SU-DHL-6 (cell line): ENCODE measurements around the gene TRUB1.

Experiments
- H2AFZ ChIP-seq: fragments of 200-600 bp; sonication (generic); 2 replicates; pipeline ENCODE4 v1.6.1; 2014; ENCODE audit warnings: low read depth, mild to moderate bottlenecking, moderate library complexity, mixed read lengths, antibody characterized with exemption, low read length; ENCODE audit not compliant: severe bottlenecking
- H3F3A ChIP-seq: fragments of 200-600 bp; shearing (Covaris generic); 2 replicates; pipeline ENCODE4 v1.6.0; 2016; ENCODE audit warnings: antibody characterized with exemption, mild to moderate bottlenecking; ENCODE audit not compliant: insufficient read depth
- H3K27ac ChIP-seq: fragments of 200-600 bp; sonication (generic); 2 replicates; pipeline ENCODE4 v1.5.1; 2016; ENCODE audit warnings: low read depth, mild to moderate bottlenecking, low read length, moderate library complexity, mixed read lengths
- H3K27me3 ChIP-seq: fragments of 200-600 bp; sonication (generic), shearing (Covaris generic); 2 replicates; pipeline ENCODE4 v1.6.0; 2014; ENCODE audit warnings: mild to moderate bottlenecking, low read length
- H3K36me3 ChIP-seq: fragments of 200-600 bp; sonication (generic); 2 replicates; pipeline ENCODE4 v1.6.1; 2014; ENCODE audit warnings: mild to moderate bottlenecking, low read length, mixed read lengths
- H3K4me2 ChIP-seq: fragments of 300-600, 200-600 bp; shearing (Covaris generic), sonication (generic); 2 replicates; pipeline ENCODE4 v1.6.0; 2014; ENCODE audit warnings: low read length, low read depth, mild to moderate bottlenecking; ENCODE audit not compliant: poor library complexity, severe bottlenecking
- H3K4me3 ChIP-seq: fragments of 200-600 bp; sonication (generic); 2 replicates; pipeline ENCODE4 v1.5.1; 2014; ENCODE audit warnings: antibody characterized with exemption, low read length, mild to moderate bottlenecking, mixed read lengths; ENCODE audit not compliant: insufficient read depth, poor library complexity, severe bottlenecking
- H3K79me2 ChIP-seq: fragments of 200-600 bp; sonication (generic); 2 replicates; pipeline ENCODE4 v1.6.1; 2014; ENCODE audit warnings: mild to moderate bottlenecking, low read length, moderate library complexity; ENCODE audit not compliant: insufficient read depth
- H3K9ac ChIP-seq: fragments of 200-600 bp; sonication (generic); 2 replicates; pipeline ENCODE4 v1.7.0; 2014; ENCODE audit warnings: mild to moderate bottlenecking, low read length
- H3K9me2 ChIP-seq: fragments of 200-600 bp; sonication (generic); replicated peaks from 2 replicates; pipeline ENCODE4 v1.6.1; 2014; ENCODE audit warnings: low read length; ENCODE audit not compliant: insufficient read depth
- H3K9me3 ChIP-seq: fragments of 200-600 bp; sonication (generic); 2 replicates; pipeline ENCODE4 v1.6.1; 2014; ENCODE audit warnings: low read length, mixed read lengths; ENCODE audit not compliant: insufficient read depth
- H4K20me1 ChIP-seq: fragments of 200-600 bp; sonication (generic); 2 replicates; pipeline ENCODE4 v1.6.1; 2014; ENCODE audit warnings: low read depth, mild to moderate bottlenecking, antibody characterized with exemption, low read length, moderate library complexity, mixed read lengths
- EZH2phosphoT487 ChIP-seq: fragments of 200-600 bp; sonication (generic), shearing (Covaris generic); conservative IDR thresholded peaks from 2 replicates; pipeline ENCODE4 v1.6.1; 2018; ENCODE audit warnings: mild to moderate bottlenecking, antibody characterized with exemption, low read length, moderate library complexity, mixed read lengths
- TF ChIP-seq, protein P1 (sequence below): fragments of 200-600 bp; sonication (generic); IDR thresholded peaks from one replicate; pipeline ENCODE4 v1.5.1; 2017; ENCODE audit warnings: antibody characterized with exemption, mild to moderate bottlenecking, low read length, moderate library complexity; ENCODE audit not compliant: insufficient read depth, poor library complexity, severe bottlenecking

Gene TRUB1

DNA sequence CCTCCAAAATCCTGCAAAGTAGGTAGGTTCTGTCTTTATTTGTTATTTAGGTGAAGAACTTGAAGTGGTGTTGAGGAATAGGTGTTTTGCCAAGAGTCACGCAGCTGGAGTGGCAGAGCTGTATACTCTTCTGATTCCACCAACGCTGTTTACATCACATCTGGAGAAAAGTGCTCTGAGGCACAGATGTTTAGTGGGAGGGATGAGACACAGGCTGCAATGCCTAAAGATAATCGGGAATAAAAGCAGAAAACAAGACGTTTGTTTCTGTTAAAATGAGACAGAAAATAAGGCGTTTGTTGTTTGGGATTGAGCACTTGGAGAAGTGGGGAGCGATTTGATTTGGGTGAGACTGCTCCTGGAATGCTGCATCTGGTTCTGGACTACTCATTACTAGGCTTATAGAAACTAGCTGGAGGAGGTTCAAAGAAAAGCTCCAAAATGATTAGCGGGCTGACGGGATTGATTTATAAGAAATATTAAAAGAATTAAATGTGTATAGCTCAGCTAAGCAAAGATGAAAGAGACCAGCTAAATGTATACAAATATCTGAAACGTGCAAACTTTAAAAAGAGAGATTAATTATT lies 54.3 kb downstream of the TRUB1 start:
- Histone ChIP-seq H3K79me2 (no peaks in the 10 kb centered on the region), H3K27me3 (no peaks in the 10 kb centered on the region), H2AFZ (no peak overlapping the region), H3F3A (no peaks in the 10 kb centered on the region), H3K4me3 (no peak overlapping the region), H3K9me2 (no peaks in the 10 kb centered on the region), H3K27ac (no peak overlapping the region), H3K9ac (no peak overlapping the region), H4K20me1 (no peaks in the 10 kb centered on the region), H3K4me2 (no peak overlapping the region), H3K9me3 (no peaks in the 10 kb centered on the region), H3K36me3 (no peaks in the 10 kb centered on the region)
- no peak for TF ChIP-seq EZH2phosphoT487
- TF ChIP-seq, protein P1, sequence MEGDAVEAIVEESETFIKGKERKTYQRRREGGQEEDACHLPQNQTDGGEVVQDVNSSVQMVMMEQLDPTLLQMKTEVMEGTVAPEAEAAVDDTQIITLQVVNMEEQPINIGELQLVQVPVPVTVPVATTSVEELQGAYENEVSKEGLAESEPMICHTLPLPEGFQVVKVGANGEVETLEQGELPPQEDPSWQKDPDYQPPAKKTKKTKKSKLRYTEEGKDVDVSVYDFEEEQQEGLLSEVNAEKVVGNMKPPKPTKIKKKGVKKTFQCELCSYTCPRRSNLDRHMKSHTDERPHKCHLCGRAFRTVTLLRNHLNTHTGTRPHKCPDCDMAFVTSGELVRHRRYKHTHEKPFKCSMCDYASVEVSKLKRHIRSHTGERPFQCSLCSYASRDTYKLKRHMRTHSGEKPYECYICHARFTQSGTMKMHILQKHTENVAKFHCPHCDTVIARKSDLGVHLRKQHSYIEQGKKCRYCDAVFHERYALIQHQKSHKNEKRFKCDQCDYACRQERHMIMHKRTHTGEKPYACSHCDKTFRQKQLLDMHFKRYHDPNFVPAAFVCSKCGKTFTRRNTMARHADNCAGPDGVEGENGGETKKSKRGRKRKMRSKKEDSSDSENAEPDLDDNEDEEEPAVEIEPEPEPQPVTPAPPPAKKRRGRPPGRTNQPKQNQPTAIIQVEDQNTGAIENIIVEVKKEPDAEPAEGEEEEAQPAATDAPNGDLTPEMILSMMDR = no peak

DNA sequence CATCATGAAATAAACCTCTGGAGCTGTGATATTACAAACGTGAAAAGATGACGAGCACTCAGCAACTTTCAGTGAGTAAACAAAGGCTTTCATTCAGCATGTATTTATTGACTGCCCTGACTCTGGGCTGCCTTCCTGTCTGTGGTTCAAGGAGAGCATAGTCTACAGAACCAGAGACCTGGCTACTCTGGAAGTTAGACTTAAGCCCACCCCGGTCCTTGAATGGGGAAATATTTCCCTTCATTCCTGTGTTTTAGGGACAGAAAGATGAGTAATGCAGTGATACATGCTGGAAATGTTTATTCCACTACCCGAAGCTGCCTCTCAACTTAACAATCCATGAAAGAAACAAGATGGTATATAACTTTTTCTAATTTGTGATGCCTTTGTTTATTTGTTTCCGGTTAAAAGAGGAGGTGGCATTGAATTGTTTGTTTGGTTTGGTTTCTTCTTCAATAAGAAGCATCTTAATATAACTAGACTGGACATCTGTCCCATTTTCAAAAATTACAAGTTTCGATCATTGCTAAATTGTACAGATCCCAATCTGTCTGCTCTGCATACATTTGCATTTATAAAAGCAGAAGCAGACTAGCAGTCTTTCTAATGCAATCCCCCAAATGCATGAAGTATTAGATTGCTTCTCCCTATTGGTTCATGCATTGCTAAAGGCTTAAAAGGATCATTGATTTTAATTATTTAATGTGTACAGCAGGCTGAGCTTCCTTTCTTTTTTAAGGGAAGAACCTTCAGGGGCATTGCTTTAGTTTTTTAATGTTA lies 57.7 kb downstream of the TRUB1 start:
- H3K4me2 ChIP-seq = no peak overlapping the region
- TF ChIP-seq, protein P1 = no peak
- TF ChIP-seq EZH2phosphoT487 = no peak

DNA sequence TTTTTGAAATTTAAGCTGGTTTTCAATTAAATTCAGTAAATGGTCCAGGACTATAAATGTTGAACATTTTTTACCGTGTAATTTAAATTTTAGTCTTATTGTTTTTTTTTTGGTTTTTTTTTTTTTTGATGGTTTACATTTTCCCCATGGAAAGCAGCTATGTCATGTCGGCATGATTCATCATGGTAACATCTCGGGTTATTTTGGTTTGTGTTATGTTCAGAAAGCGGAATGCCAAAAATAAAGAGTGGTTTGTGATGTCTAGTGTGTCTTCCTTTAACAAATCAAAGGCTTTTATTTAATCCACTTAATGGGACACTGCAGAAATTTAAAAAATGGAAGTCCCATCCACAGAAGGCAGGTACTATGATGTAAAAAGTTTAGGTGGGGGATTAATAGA lies 58.5 kb downstream of the TRUB1 start:
- TF ChIP-seq, protein P1 = no peak
- TF ChIP-seq EZH2phosphoT487 = no peak
- H3K27ac ChIP-seq = no peak overlapping the region

More for the DNA sequence above, 57.7 kb downstream of the TRUB1 start:
- Histone ChIP-seq H3F3A (no peaks in the 10 kb centered on the region), H3K79me2 (no peaks in the 10 kb centered on the region), H3K9me2 (no peaks in the 10 kb centered on the region), H3K36me3 (no peaks in the 10 kb centered on the region), H2AFZ (no peak overlapping the region), H3K27ac (no peak overlapping the region), H3K9me3 (no peaks in the 10 kb centered on the region), H3K27me3 (no peaks in the 10 kb centered on the region), H3K9ac (no peak overlapping the region), H4K20me1 (no peaks in the 10 kb centered on the region), H3K4me3 (no peak overlapping the region)

More for the DNA sequence above, 58.5 kb downstream of the TRUB1 start:
- Histone ChIP-seq H3K4me2 (no peak overlapping the region), H3K4me3 (no peak overlapping the region), H3K36me3 (no peaks in the 10 kb centered on the region), H3K9me3 (no peaks in the 10 kb centered on the region), H3F3A (no peaks in the 10 kb centered on the region), H2AFZ (no peak overlapping the region), H3K79me2 (no peaks in the 10 kb centered on the region), H3K9me2 (no peaks in the 10 kb centered on the region), H3K27me3 (no peaks in the 10 kb centered on the region), H4K20me1 (no peaks in the 10 kb centered on the region), H3K9ac (no peak overlapping the region)
